ENCODE results near the gene ZNF221. TPM values are rescaled to one million over a fixed set of nuclear protein-coding genes. Genes with fewer than 3 reads are reported as not detected.

The ZNF221 gene
- total and polyA plus RNA-seq, 4 donors = 0.30 to 3.5 (median 1.7) TPM

DNA sequence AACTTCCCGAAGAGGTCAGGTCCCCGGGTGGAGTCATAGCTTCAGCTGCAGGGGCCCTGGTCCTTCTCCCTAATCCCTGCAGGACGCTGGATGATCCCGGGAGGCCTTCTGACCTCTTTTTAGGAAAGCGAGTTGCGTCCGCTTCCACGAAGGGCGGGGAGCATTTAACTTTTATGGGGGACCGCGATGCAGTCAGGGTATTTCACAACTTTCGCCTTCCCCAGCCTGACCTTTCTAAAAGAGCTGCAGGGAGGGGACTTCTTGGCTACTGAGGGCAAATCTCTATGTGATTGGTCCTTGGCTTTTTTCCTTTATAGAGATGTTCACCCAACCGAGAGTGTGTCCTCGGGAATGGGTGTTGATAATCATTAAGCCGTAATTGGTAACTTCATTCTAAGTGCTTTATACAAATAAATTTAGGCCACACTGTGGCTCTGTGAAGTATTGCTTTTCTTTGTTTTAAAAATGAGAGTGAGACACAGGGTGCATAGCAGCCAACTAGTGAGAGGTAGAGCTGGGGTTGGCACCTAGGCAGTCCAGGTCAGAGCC, 52.5 kb downstream of the ZNF221 start:
- peaks cover 0 to 22% (median 20%) of the 10 kb centered on the region in 4 donors for H3K36me3 ChIP-seq (ENCODE audit: control insufficient read depth in 4 of 4, insufficient read depth in 3 of 4, low read depth in 1 of 4, low read length in 3 of 4)
- TF ChIP-seq NR2F2 (IDR thresholded peaks at IDR 0.05) = peak; percentile 0
- TF ChIP-seq HNF4G (IDR thresholded peaks at IDR 0.05) = no peak
- TF ChIP-seq SP1 (IDR thresholded peaks at IDR 0.05) = no peak
- H3K4me1 ChIP-seq (ENCODE audit: control insufficient read depth in 4 of 4, insufficient read depth in 4 of 4, low read length in 3 of 4) = peaks cover 5 to 16% (median 13%) of the 10 kb centered on the region in 4 donors
- peak; percentile 39 for DNase-seq (ENCODE audit: low spot score)
- peak overlapping the region in 1 of 2 donors; percentile 84 for H3K27ac ChIP-seq (ENCODE audit: low read depth in 1 of 2, low read length in 2 of 2)
- H3K9ac ChIP-seq (ENCODE audit: low read depth in 1 of 2, low read length in 2 of 2) = peak overlapping the region; percentile 48 to 78
- no peaks in the 10 kb centered on the region for H3K27me3 ChIP-seq (ENCODE audit: control insufficient read depth in 4 of 4, insufficient read depth in 4 of 4, low read length in 3 of 4)
- 3% methylated on average over 15 of the region's 15 CpGs for WGBS
- peak overlapping the region; percentile 60 to 97 (median 92) for H3K4me3 ChIP-seq (ENCODE audit: low read depth in 1 of 3, low read length in 3 of 3)
- H3K9me3 ChIP-seq (ENCODE audit: control insufficient read depth in 4 of 4, low read length in 3 of 4) = peaks cover 14 to 37% (median 29%) of the 10 kb centered on the region in 4 donors

GRCh38 chr19:44005973-44006372, 54.9 kb downstream of the ZNF221 start:
- peaks cover 16 to 47% (median 44%) of the 10 kb centered on the region in 4 donors for H3K36me3 ChIP-seq (ENCODE audit: control insufficient read depth in 4 of 4, insufficient read depth in 3 of 4, low read depth in 1 of 4, low read length in 3 of 4)
- H3K9ac ChIP-seq (ENCODE audit: low read depth in 1 of 2, low read length in 2 of 2) = no peak overlapping the region
- H3K4me3 ChIP-seq (ENCODE audit: low read depth in 1 of 3, low read length in 3 of 3) = no peak overlapping the region
- WGBS = 88% methylated on average over 1 of the region's 1 CpG
- H3K27ac ChIP-seq (ENCODE audit: low read depth in 1 of 2, low read length in 2 of 2) = no peak overlapping the region
- H3K9me3 ChIP-seq (ENCODE audit: control insufficient read depth in 4 of 4, low read length in 3 of 4) = peaks cover 32 to 53% (median 44%) of the 10 kb centered on the region in 4 donors
- DNase-seq (ENCODE audit: low spot score) = no peak
- H3K4me1 ChIP-seq (ENCODE audit: control insufficient read depth in 4 of 4, insufficient read depth in 4 of 4, low read length in 3 of 4) = peaks cover 5 to 16% (median 13%) of the 10 kb centered on the region in 4 donors
- H3K27me3 ChIP-seq (ENCODE audit: control insufficient read depth in 4 of 4, insufficient read depth in 4 of 4, low read length in 3 of 4) = no peaks in the 10 kb centered on the region
- TF ChIP-seq, protein P1, sequence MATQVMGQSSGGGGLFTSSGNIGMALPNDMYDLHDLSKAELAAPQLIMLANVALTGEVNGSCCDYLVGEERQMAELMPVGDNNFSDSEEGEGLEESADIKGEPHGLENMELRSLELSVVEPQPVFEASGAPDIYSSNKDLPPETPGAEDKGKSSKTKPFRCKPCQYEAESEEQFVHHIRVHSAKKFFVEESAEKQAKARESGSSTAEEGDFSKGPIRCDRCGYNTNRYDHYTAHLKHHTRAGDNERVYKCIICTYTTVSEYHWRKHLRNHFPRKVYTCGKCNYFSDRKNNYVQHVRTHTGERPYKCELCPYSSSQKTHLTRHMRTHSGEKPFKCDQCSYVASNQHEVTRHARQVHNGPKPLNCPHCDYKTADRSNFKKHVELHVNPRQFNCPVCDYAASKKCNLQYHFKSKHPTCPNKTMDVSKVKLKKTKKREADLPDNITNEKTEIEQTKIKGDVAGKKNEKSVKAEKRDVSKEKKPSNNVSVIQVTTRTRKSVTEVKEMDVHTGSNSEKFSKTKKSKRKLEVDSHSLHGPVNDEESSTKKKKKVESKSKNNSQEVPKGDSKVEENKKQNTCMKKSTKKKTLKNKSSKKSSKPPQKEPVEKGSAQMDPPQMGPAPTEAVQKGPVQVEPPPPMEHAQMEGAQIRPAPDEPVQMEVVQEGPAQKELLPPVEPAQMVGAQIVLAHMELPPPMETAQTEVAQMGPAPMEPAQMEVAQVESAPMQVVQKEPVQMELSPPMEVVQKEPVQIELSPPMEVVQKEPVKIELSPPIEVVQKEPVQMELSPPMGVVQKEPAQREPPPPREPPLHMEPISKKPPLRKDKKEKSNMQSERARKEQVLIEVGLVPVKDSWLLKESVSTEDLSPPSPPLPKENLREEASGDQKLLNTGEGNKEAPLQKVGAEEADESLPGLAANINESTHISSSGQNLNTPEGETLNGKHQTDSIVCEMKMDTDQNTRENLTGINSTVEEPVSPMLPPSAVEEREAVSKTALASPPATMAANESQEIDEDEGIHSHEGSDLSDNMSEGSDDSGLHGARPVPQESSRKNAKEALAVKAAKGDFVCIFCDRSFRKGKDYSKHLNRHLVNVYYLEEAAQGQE (IDR thresholded peaks at IDR 0.05) = no peak
- no peak for TF ChIP-seq ZBTB33 (IDR thresholded peaks at IDR 0.05)
- TF ChIP-seq RAD21 (IDR thresholded peaks at IDR 0.05) = no peak
- no peak for TF ChIP-seq YY1 (IDR thresholded peaks at IDR 0.05)
- no peak for TF ChIP-seq NR2F2 (IDR thresholded peaks at IDR 0.05)
- TF ChIP-seq, protein P2, sequence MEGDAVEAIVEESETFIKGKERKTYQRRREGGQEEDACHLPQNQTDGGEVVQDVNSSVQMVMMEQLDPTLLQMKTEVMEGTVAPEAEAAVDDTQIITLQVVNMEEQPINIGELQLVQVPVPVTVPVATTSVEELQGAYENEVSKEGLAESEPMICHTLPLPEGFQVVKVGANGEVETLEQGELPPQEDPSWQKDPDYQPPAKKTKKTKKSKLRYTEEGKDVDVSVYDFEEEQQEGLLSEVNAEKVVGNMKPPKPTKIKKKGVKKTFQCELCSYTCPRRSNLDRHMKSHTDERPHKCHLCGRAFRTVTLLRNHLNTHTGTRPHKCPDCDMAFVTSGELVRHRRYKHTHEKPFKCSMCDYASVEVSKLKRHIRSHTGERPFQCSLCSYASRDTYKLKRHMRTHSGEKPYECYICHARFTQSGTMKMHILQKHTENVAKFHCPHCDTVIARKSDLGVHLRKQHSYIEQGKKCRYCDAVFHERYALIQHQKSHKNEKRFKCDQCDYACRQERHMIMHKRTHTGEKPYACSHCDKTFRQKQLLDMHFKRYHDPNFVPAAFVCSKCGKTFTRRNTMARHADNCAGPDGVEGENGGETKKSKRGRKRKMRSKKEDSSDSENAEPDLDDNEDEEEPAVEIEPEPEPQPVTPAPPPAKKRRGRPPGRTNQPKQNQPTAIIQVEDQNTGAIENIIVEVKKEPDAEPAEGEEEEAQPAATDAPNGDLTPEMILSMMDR (IDR thresholded peaks at IDR 0.05; ENCODE audit: low read depth, low read length, missing input control) = no peak
- no peak for TF ChIP-seq RXRA (IDR thresholded peaks at IDR 0.05)
- no peak for TF ChIP-seq JUND (IDR thresholded peaks at IDR 0.05)
- no peak for TF ChIP-seq FOXA2 (IDR thresholded peaks at IDR 0.05)
- TF ChIP-seq, protein P3, sequence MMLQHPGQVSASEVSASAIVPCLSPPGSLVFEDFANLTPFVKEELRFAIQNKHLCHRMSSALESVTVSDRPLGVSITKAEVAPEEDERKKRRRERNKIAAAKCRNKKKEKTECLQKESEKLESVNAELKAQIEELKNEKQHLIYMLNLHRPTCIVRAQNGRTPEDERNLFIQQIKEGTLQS (IDR thresholded peaks at IDR 0.05) = no peak

Measured in liver (tissue), 9 donors.